Endothelial cell of umbilical vein (primary cell): ENCODE results near the gene SLC26A6. TPM values are rescaled to one million over a fixed set of nuclear protein-coding genes. Genes with fewer than 3 reads are reported as not detected.

Experiments
- BruUV-seq: library from RNA; stranded (reverse); fragments of 400-500 nt; replicated peaks from 2 replicates; lab custom pipeline; 2021; lab: Mats Ljungman, UMichigan
- CTCF ChIA-PET: fragments of 300-600, 350-600 bp; sonication (Branson Sonifier 250); formaldehyde crosslinking; loops from one replicate; lab custom pipeline; 2021; ENCODE audit warnings: antibody characterized with exemption, inconsistent platforms; lab: Charles Lee
- POLR2A ChIA-PET: fragments of 300-600, 350-600 bp; sonication (Branson Sonifier 250); formaldehyde crosslinking; loops from one replicate; lab custom pipeline; 2021; ENCODE audit warnings: antibody characterized with exemption, inconsistent platforms; lab: Charles Lee
- DNase-seq: peaks from one replicate; pipeline ENCODE4 v3.0.0-alpha.2; 2011; ENCODE audit warnings: low read depth, low spot score
- FAIRE-seq: peaks from 2 replicates; lab custom pipeline; 2011; peaks lifted over from hg19 to GRCh38; lab: Jason Lieb, UNC
- H2AFZ ChIP-seq: 2 replicates; pipeline ENCODE4 v1.6.0; 2012; ENCODE audit warnings: low read depth, low read length, control low read depth, inconsistent platforms
- H3K27ac ChIP-seq: 2 replicates; pipeline ENCODE4 v1.5.1; 2011; ENCODE audit warnings: low read depth, mild to moderate bottlenecking, control low read depth, low read length, moderate library complexity; ENCODE audit not compliant: insufficient read depth
- H3K27me3 ChIP-seq, 2 experiments: 2 replicates each; pipeline versions ENCODE4 v1.6.0 to v1.6.1; 2011; ENCODE audit warnings: low read length in 2 of 2, mixed read lengths in 1 of 2; ENCODE audit not compliant: control insufficient read depth in 2 of 2, insufficient read depth in 2 of 2
- H3K36me3 ChIP-seq, 2 experiments: 2 replicates in 1 of 2; 3 replicates in 1 of 2; pipeline ENCODE4 v1.5.1; 2011; ENCODE audit warnings: low read length in 2 of 2, mild to moderate bottlenecking in 1 of 2, moderate library complexity in 1 of 2; ENCODE audit not compliant: control insufficient read depth in 2 of 2, insufficient read depth in 2 of 2; ENCODE audit errors: extremely low read depth in 1 of 2
- H3K4me1 ChIP-seq: 3 replicates; pipeline ENCODE4 v1.5.1; 2011; ENCODE audit warnings: mild to moderate bottlenecking, low read length; ENCODE audit not compliant: control insufficient read depth, insufficient read depth; ENCODE audit errors: extremely low read depth
- H3K4me2 ChIP-seq: 2 replicates; pipeline ENCODE4 v1.6.1; 2011; ENCODE audit warnings: low read length, control low read depth, mixed read lengths; ENCODE audit not compliant: insufficient read depth
- H3K4me3 ChIP-seq, 3 experiments: fragments of 200-600 bp in 1 of 3; sonication (generic), shearing (Covaris generic) in 1 of 3; replicated peaks in 1 of 3; 2 replicates each; pipeline ENCODE4 v1.5.1; 2011 to 2016; ENCODE audit warnings: control low read depth in 3 of 3, low read length in 3 of 3, mild to moderate bottlenecking in 2 of 3, inconsistent platforms in 1 of 3, low read depth in 1 of 3, moderate library complexity in 1 of 3; ENCODE audit not compliant: insufficient read depth in 1 of 3
- H3K79me2 ChIP-seq: 2 replicates; pipeline ENCODE4 v1.6.0; 2012; ENCODE audit warnings: low read length, inconsistent platforms; ENCODE audit not compliant: control insufficient read depth, insufficient read depth
- H3K9ac ChIP-seq: replicated peaks from 2 replicates; pipeline ENCODE3; 2011; ENCODE audit warnings: low read length, control low read depth; ENCODE audit not compliant: insufficient read depth; ENCODE audit errors: extremely low read depth
- H3K9me1 ChIP-seq: replicated peaks from 3 replicates; pipeline ENCODE4 v1.6.0; 2011; ENCODE audit warnings: mild to moderate bottlenecking, low read length; ENCODE audit not compliant: control insufficient read depth, insufficient read depth; ENCODE audit errors: extremely low read depth
- H3K9me3 ChIP-seq: replicated peaks from 2 replicates; pipeline ENCODE4 v1.5.1; 2012; ENCODE audit warnings: low read length, inconsistent platforms; ENCODE audit not compliant: control insufficient read depth, insufficient read depth
- H4K20me1 ChIP-seq: replicated peaks from 2 replicates; pipeline ENCODE3; 2011; ENCODE audit warnings: mild to moderate bottlenecking, low read length; ENCODE audit not compliant: control insufficient read depth, insufficient read depth; ENCODE audit errors: extremely low read depth
- EZH2 ChIP-seq: IDR thresholded peaks from 2 replicates; pipeline ENCODE4 v1.6.1; 2012; ENCODE audit warnings: borderline replicate concordance, low read depth, mild to moderate bottlenecking, moderate library complexity, low read length, inconsistent platforms; ENCODE audit not compliant: severe bottlenecking
- FOS ChIP-seq: IDR thresholded peaks from 2 replicates; pipeline ENCODE4 v1.6.1; 2011; ENCODE audit warnings: mild to moderate bottlenecking, low read length, moderate library complexity, borderline replicate concordance; ENCODE audit not compliant: insufficient read depth
- GATA2 ChIP-seq: IDR thresholded peaks from 2 replicates; pipeline ENCODE4 v1.7.0; 2011; ENCODE audit warnings: low read depth, mild to moderate bottlenecking, moderate library complexity, mixed read lengths, low read length; ENCODE audit not compliant: insufficient read length, insufficient read depth
- JUN ChIP-seq: IDR thresholded peaks from 2 replicates; pipeline ENCODE4 v1.6.1; 2011; ENCODE audit warnings: borderline replicate concordance, low read depth; ENCODE audit not compliant: insufficient read length, insufficient read depth
- MAX ChIP-seq: IDR thresholded peaks from 2 replicates; pipeline ENCODE4 v1.6.1; 2011; ENCODE audit not compliant: insufficient read depth, insufficient read length
- MYC ChIP-seq: IDR thresholded peaks from one replicate; pipeline ENCODE4 v1.6.1; 2011; ENCODE audit warnings: mild to moderate bottlenecking, low read depth, low read length
- POLR2A ChIP-seq: IDR thresholded peaks from 2 replicates; pipeline ENCODE4 v1.6.1; 2012; ENCODE audit warnings: low read depth, mild to moderate bottlenecking, control low read depth, low read length
- POLR2AphosphoS5 ChIP-seq: IDR thresholded peaks from 2 replicates; pipeline ENCODE4 v1.6.1; 2012; ENCODE audit warnings: low read depth, mild to moderate bottlenecking, control low read depth, low read length, moderate library complexity; ENCODE audit not compliant: insufficient read depth
- dilution Hi-C: fragments of 300-500 bp; cut with MboI; formaldehyde crosslinking; loops from one replicate; pipeline ENCODE4 v1.15.0; 2019; ENCODE audit warnings: low sequenced_read_pairs; ENCODE audit not compliant: extremely low pct_ligation_motif_present
- intact Hi-C: fragments of 100-400 bp; cut with micrococcal nuclease; formaldehyde crosslinking; loops from one replicate; pipeline ENCODE4 v1.10.0; 2022
- polyA plus RNA-seq, 4 experiments: library from polyadenylated mRNA; depleted of rRNA in 3 of 4; stranded (reverse) in 3 of 4; unstranded in 1 of 4; fragments of >200 nt; gene quantifications; 2 replicates each; pipeline versions ENCODE4 v1.2.1 to v1.2.3, GENCODE V29; 2011 to 2012; ENCODE audit warnings: missing spikeins in 1 of 4
- total RNA-seq: library from RNA; stranded (reverse); gene quantifications from 2 replicates; pipeline ENCODE4 v1.2.3, GENCODE V29; 2021
- TF ChIP-seq, protein P1 (sequence below), 2 donors: IDR thresholded peaks; 1 replicate in 1 of 2; 2 replicates in 1 of 2; pipeline ENCODE4 v1.5.1; 2011; ENCODE audit warnings: low read length in 2 of 2, mild to moderate bottlenecking in 2 of 2, moderate library complexity in 2 of 2, control low read depth in 1 of 2, inconsistent platforms in 1 of 2, low read depth in 1 of 2; ENCODE audit not compliant: insufficient read depth in 1 of 2; ENCODE audit errors: extremely low read depth in 1 of 2

The SLC26A6 gene
- total and polyA plus RNA-seq, 2 donors (not counting 3 experiments of a cell fraction or from before 2014, with no cell fraction given), result 31.0 to 32.2 TPM

DNA sequence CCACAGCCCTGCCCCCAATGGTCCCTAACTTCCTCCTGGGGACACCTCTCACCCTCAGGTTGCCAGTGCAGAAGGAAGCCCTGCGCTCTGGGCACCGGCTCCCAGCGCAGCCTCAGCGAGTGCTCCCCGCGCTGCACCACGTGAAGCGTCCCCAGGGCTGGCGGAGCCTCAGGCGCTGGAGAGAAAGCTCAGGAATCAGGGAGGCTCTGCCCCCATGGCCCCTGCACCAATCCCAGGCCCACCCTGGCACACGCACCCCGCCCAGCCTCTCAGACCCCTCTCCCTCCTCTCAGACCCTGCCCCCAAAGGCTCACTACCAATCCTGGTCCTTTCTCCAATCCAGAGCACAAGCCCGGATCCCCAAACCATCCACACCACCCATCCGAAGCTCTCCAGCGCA is 47.0 kb downstream of the SLC26A6 start:
- Histone ChIP-seq H3K9me3 (no peaks in the 10 kb centered on the region), H3K9me1 (no peaks in the 10 kb centered on the region), H3K36me3 (no peaks in the 10 kb centered on the region), H3K79me2 (no peaks in the 10 kb centered on the region), H2AFZ (no peak overlapping the region), H3K4me3 (no peak overlapping the region), H3K4me2 (no peak overlapping the region), H4K20me1 (no peaks in the 10 kb centered on the region), H3K27me3 (peaks cover 0 to 5% of the 10 kb centered on the region in 2 experiments), H3K27ac (no peak overlapping the region), H3K4me1 (no peaks in the 10 kb centered on the region), H3K9ac (no peak overlapping the region)
- DNase-seq (no peak), FAIRE-seq (no peak)
- dilution Hi-C loops (no loop called here), intact Hi-C loops (no loop called here)
- CTCF ChIA-PET, result interaction anchor here (1.5 kb wide), 1 partner anchor 10 kb away, joined by 3 read pairs; no protein-coding TSS in a partner anchor
- BruUV-seq, result no TSS peak
- no peak for TF ChIP-seq FOS
- TF ChIP-seq JUN, result no peak
- no peak for TF ChIP-seq POLR2A
- TF ChIP-seq, protein P1, sequence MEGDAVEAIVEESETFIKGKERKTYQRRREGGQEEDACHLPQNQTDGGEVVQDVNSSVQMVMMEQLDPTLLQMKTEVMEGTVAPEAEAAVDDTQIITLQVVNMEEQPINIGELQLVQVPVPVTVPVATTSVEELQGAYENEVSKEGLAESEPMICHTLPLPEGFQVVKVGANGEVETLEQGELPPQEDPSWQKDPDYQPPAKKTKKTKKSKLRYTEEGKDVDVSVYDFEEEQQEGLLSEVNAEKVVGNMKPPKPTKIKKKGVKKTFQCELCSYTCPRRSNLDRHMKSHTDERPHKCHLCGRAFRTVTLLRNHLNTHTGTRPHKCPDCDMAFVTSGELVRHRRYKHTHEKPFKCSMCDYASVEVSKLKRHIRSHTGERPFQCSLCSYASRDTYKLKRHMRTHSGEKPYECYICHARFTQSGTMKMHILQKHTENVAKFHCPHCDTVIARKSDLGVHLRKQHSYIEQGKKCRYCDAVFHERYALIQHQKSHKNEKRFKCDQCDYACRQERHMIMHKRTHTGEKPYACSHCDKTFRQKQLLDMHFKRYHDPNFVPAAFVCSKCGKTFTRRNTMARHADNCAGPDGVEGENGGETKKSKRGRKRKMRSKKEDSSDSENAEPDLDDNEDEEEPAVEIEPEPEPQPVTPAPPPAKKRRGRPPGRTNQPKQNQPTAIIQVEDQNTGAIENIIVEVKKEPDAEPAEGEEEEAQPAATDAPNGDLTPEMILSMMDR (IDR thresholded peaks at IDR 0.05; ENCODE audit: extremely low read depth in 1 of 2, insufficient read depth in 1 of 2, low read depth in 1 of 2, low read length in 2 of 2), result no peak
- no peak for TF ChIP-seq MYC
- TF ChIP-seq MAX, result no peak
- TF ChIP-seq POLR2AphosphoS5, result no peak
- TF ChIP-seq GATA2, result no peak
- no peak for TF ChIP-seq EZH2
- POLR2A ChIA-PET, result no interaction called here
